Lower lobe of right lung (tissue), 2 donors: ENCODE results near the gene ZNF595. TPM values are rescaled to one million over a fixed set of nuclear protein-coding genes. Genes with fewer than 3 reads are reported as not detected.
"Not testable (repeated sequence)": the region's sequence is repeated elsewhere in the genome, so short reads cannot be mapped to it uniquely, and the experiment has no call there.

Experiments
- ATAC-seq, 2 donors: fragments of 200-7000 bp; cut with Tn5 transposase; one replicate each; pipeline ENCODE4 v1.9.1; 2020 to 2022; ENCODE audit warnings: mild to moderate bottlenecking in 2 of 2, moderate library complexity in 2 of 2
- DNase-seq: peaks from one replicate; pipeline ENCODE4 v3.0.0-alpha.2; 2020
- H3K27ac ChIP-seq: fragments of 200-600 bp; one replicate; pipeline ENCODE4 v1.8.0; 2022
- H3K27me3 ChIP-seq: fragments of 200-600 bp; one replicate; pipeline ENCODE4 v1.8.0; 2022; ENCODE audit warnings: low read depth
- H3K36me3 ChIP-seq: fragments of 200-600 bp; one replicate; pipeline ENCODE4 v1.8.0; 2022; ENCODE audit warnings: mild to moderate bottlenecking
- H3K4me1 ChIP-seq: fragments of 200-600 bp; one replicate; pipeline ENCODE4 v1.8.0; 2022
- H3K4me3 ChIP-seq: fragments of 200-600 bp; one replicate; pipeline ENCODE4 v1.8.0; 2022; ENCODE audit warnings: mild to moderate bottlenecking
- H3K9me3 ChIP-seq: fragments of 200-600 bp; one replicate; pipeline ENCODE4 v1.8.0; 2022
- CTCF ChIP-seq: fragments of 200-600 bp; IDR thresholded peaks from one replicate; pipeline ENCODE4 v1.8.0; 2022; ENCODE audit warnings: antibody characterized with exemption, mild to moderate bottlenecking
- intact Hi-C: fragments of 100-400 bp; cut with DNase I; formaldehyde crosslinking; loops from one replicate; pipeline ENCODE4 v1.11.0; 2022
- total RNA-seq: library from RNA; stranded (reverse); fragmentation: NEBNext Ultra II Directional; extraction: Animal tissue kit (Norgen Biotek cat#: 25700); gene quantifications from one replicate; pipeline ENCODE4 v1.2.1, GENCODE V29; 2021
- donor health status: DM: no; HTN: yes; CAD: no; lungs with severe emphysema.

ZNF595 gene
- total RNA-seq, 1 donor from 2014 or later = 14.6 TPM

- no peaks in the 10 kb centered on the region for H3K36me3 ChIP-seq
- no peaks in the 10 kb centered on the region for H3K4me1 ChIP-seq
- H3K27ac ChIP-seq = no peak overlapping the region
- DNase-seq = no peak
- intact Hi-C loops = no loop called here
- ATAC-seq = no peak
- H3K4me3 ChIP-seq = no peak overlapping the region
- H3K27me3 ChIP-seq = peaks cover 13% of the 10 kb centered on the region
- no peaks in the 10 kb centered on the region for H3K9me3 ChIP-seq
- no peak for TF ChIP-seq CTCF
Observed at GRCh38 chr4:113732-114131, 60.6 kb downstream of the ZNF595 start.

- DNase-seq (no peak), ATAC-seq (no peak)
- Histone ChIP-seq H3K4me3 (no peak overlapping the region), H3K4me1 (no peaks in the 10 kb centered on the region), H3K27me3 (peaks cover 9% of the 10 kb centered on the region), H3K9me3 (no peaks in the 10 kb centered on the region), H3K36me3 (no peaks in the 10 kb centered on the region), H3K27ac (no peak overlapping the region)
- no peak for TF ChIP-seq CTCF
- intact Hi-C loops = no loop called here
Observed at GRCh38 chr4:114149-114548, 61.0 kb downstream of the ZNF595 start.

- H3K27ac ChIP-seq = no peak overlapping the region
- no peaks in the 10 kb centered on the region for H3K4me1 ChIP-seq
- H3K36me3 ChIP-seq = no peaks in the 10 kb centered on the region
- no peak for ATAC-seq
- intact Hi-C loops = no loop called here
- no peak for DNase-seq
- H3K27me3 ChIP-seq = no peaks in the 10 kb centered on the region
- H3K4me3 ChIP-seq = no peak overlapping the region
- H3K9me3 ChIP-seq = peaks cover 6% of the 10 kb centered on the region
- no peak for TF ChIP-seq CTCF
Observed at GRCh38 chr4:116499-116898, 63.4 kb downstream of the ZNF595 start.

- Histone ChIP-seq H3K9me3 (peaks cover 9% of the 10 kb centered on the region), H3K4me1 (peaks cover 7% of the 10 kb centered on the region), H3K27ac (no peak overlapping the region), H3K4me3 (no peak overlapping the region), H3K27me3 (no peaks in the 10 kb centered on the region), H3K36me3 (no peaks in the 10 kb centered on the region)
- no peak for TF ChIP-seq CTCF
- DNase-seq (no peak), ATAC-seq (no peak)
- intact Hi-C loops = no loop called here
Observed at GRCh38 chr4:120616-121015, 67.5 kb downstream of the ZNF595 start.

- H3K4me3 ChIP-seq = no peak overlapping the region
- intact Hi-C loops = no loop called here
- no peaks in the 10 kb centered on the region for H3K27me3 ChIP-seq
- no peak for DNase-seq
- peaks cover 9% of the 10 kb centered on the region for H3K9me3 ChIP-seq
- H3K4me1 ChIP-seq = peaks cover 16% of the 10 kb centered on the region
- no peak for TF ChIP-seq CTCF
- no peak overlapping the region for H3K27ac ChIP-seq
- H3K36me3 ChIP-seq = no peaks in the 10 kb centered on the region
- ATAC-seq = no peak
Observed at GRCh38 chr4:121408-122084, 68.4 kb downstream of the ZNF595 start.

- intact Hi-C loops, ATAC-seq, H3K27me3 ChIP-seq: not testable (repeated sequence)
- peak overlapping the region; percentile 87 for H3K27ac ChIP-seq
- H3K36me3 ChIP-seq = peaks cover 12% of the 10 kb centered on the region
- peaks cover 16% of the 10 kb centered on the region for H3K4me1 ChIP-seq
- peak overlapping the region; percentile 88 for H3K4me3 ChIP-seq
- peak; percentile 30 for DNase-seq
- peaks cover 12% of the 10 kb centered on the region for H3K9me3 ChIP-seq
Observed at GRCh38 chr4:123922-124274, 70.8 kb downstream of the ZNF595 start.
